Right lobe of liver (tissue), 4 donors: ENCODE measurements around the gene SMIM27.

Source experiments
- CTCF ChIP-seq, 4 donors: fragments of 200-600 bp in 3 of 4; fragments of 450-650 bp in 1 of 4; IDR thresholded peaks; one replicate each; pipeline versions ENCODE4 v1.5.1 to v1.8.0; 2016 to 2022; ENCODE audit warnings: antibody characterized with exemption in 4 of 4, mild to moderate bottlenecking in 2 of 4
- POLR2A ChIP-seq: fragments of 450-650 bp; IDR thresholded peaks from one replicate; pipeline ENCODE4 v1.6.1; 2017; ENCODE audit warnings: antibody characterized with exemption, mild to moderate bottlenecking
- donor health status: DM: no; HTN: no; CAD: no.
- donor health status: DM: no; HTN: no; CAD: no.
- donor health status: DM: no; HTN: yes; CAD: no.

- TF ChIP-seq CTCF (IDR thresholded peaks at IDR 0.05) (no peak), POLR2A (no peak)
These were observed 2.0 kb downstream of the SMIM27 start for GRCh38 chr9:32554107-32554506.
